Breast epithelium (tissue), 3 donors: ENCODE data around the gene ARHGAP10.

Experiments
- CTCF ChIP-seq, 3 donors: fragments of 450-650 bp; IDR thresholded peaks; one replicate each; pipeline ENCODE4 v1.5.1; 2016 to 2017; ENCODE audit warnings: antibody characterized with exemption in 3 of 3, mild to moderate bottlenecking in 3 of 3, moderate library complexity in 3 of 3
- POLR2A ChIP-seq: fragments of 450-650 bp; IDR thresholded peaks from one replicate; pipeline ENCODE4 v1.6.1; 2016; ENCODE audit warnings: antibody characterized with exemption, mild to moderate bottlenecking, moderate library complexity
- POLR2AphosphoS5 ChIP-seq, 3 donors: sonication (generic); formaldehyde crosslinking; IDR thresholded peaks; one replicate each; pipeline ENCODE4 v1.6.1; 2017; ENCODE audit warnings: antibody characterized with exemption in 3 of 3

GRCh38 chr4:147776716-147777115, 44.8 kb downstream of the ARHGAP10 start:
- no peak for TF ChIP-seq POLR2AphosphoS5 (IDR thresholded peaks at IDR 0.05)
- TF ChIP-seq CTCF (IDR thresholded peaks at IDR 0.05), result no peak
- TF ChIP-seq POLR2A, result no peak
